SU-DHL-6 (cell line): ENCODE data around the gene MC5R.

Source experiments
- H2AFZ ChIP-seq: fragments of 200-600 bp; sonication (generic); 2 replicates; pipeline ENCODE4 v1.6.1; 2014; ENCODE audit warnings: low read depth, mild to moderate bottlenecking, moderate library complexity, mixed read lengths, antibody characterized with exemption, low read length; ENCODE audit not compliant: severe bottlenecking
- H3F3A ChIP-seq: fragments of 200-600 bp; shearing (Covaris generic); 2 replicates; pipeline ENCODE4 v1.6.0; 2016; ENCODE audit warnings: antibody characterized with exemption, mild to moderate bottlenecking; ENCODE audit not compliant: insufficient read depth
- H3K27ac ChIP-seq: fragments of 200-600 bp; sonication (generic); 2 replicates; pipeline ENCODE4 v1.5.1; 2016; ENCODE audit warnings: low read depth, mild to moderate bottlenecking, low read length, moderate library complexity, mixed read lengths
- H3K27me3 ChIP-seq: fragments of 200-600 bp; sonication (generic), shearing (Covaris generic); 2 replicates; pipeline ENCODE4 v1.6.0; 2014; ENCODE audit warnings: mild to moderate bottlenecking, low read length
- H3K36me3 ChIP-seq: fragments of 200-600 bp; sonication (generic); 2 replicates; pipeline ENCODE4 v1.6.1; 2014; ENCODE audit warnings: mild to moderate bottlenecking, low read length, mixed read lengths
- H3K4me2 ChIP-seq: fragments of 300-600, 200-600 bp; shearing (Covaris generic), sonication (generic); 2 replicates; pipeline ENCODE4 v1.6.0; 2014; ENCODE audit warnings: low read length, low read depth, mild to moderate bottlenecking; ENCODE audit not compliant: poor library complexity, severe bottlenecking
- H3K4me3 ChIP-seq: fragments of 200-600 bp; sonication (generic); 2 replicates; pipeline ENCODE4 v1.5.1; 2014; ENCODE audit warnings: antibody characterized with exemption, low read length, mild to moderate bottlenecking, mixed read lengths; ENCODE audit not compliant: insufficient read depth, poor library complexity, severe bottlenecking
- H3K79me2 ChIP-seq: fragments of 200-600 bp; sonication (generic); 2 replicates; pipeline ENCODE4 v1.6.1; 2014; ENCODE audit warnings: mild to moderate bottlenecking, low read length, moderate library complexity; ENCODE audit not compliant: insufficient read depth
- H3K9ac ChIP-seq: fragments of 200-600 bp; sonication (generic); 2 replicates; pipeline ENCODE4 v1.7.0; 2014; ENCODE audit warnings: mild to moderate bottlenecking, low read length
- H3K9me2 ChIP-seq: fragments of 200-600 bp; sonication (generic); replicated peaks from 2 replicates; pipeline ENCODE4 v1.6.1; 2014; ENCODE audit warnings: low read length; ENCODE audit not compliant: insufficient read depth
- H3K9me3 ChIP-seq: fragments of 200-600 bp; sonication (generic); 2 replicates; pipeline ENCODE4 v1.6.1; 2014; ENCODE audit warnings: low read length, mixed read lengths; ENCODE audit not compliant: insufficient read depth
- H4K20me1 ChIP-seq: fragments of 200-600 bp; sonication (generic); 2 replicates; pipeline ENCODE4 v1.6.1; 2014; ENCODE audit warnings: low read depth, mild to moderate bottlenecking, antibody characterized with exemption, low read length, moderate library complexity, mixed read lengths
- CTCF ChIP-seq: fragments of 200-600 bp; sonication (generic); IDR thresholded peaks from one replicate; pipeline ENCODE4 v1.5.1; 2017; ENCODE audit warnings: antibody characterized with exemption, mild to moderate bottlenecking, low read length, moderate library complexity; ENCODE audit not compliant: insufficient read depth, poor library complexity, severe bottlenecking
- EZH2phosphoT487 ChIP-seq: fragments of 200-600 bp; sonication (generic), shearing (Covaris generic); conservative IDR thresholded peaks from 2 replicates; pipeline ENCODE4 v1.6.1; 2018; ENCODE audit warnings: mild to moderate bottlenecking, antibody characterized with exemption, low read length, moderate library complexity, mixed read lengths

Gene MC5R

GRCh38 chr18:13800505-13801259 is 23.3 kb upstream of the MC5R start:
- TF ChIP-seq EZH2phosphoT487 (no peak), CTCF (no peak)
- no peaks in the 10 kb centered on the region for H3K36me3 ChIP-seq
- no peak overlapping the region for H2AFZ ChIP-seq
- no peaks in the 10 kb centered on the region for H3K27me3 ChIP-seq
- no peak overlapping the region for H3K4me3 ChIP-seq
- no peak overlapping the region for H3K9ac ChIP-seq
- H3F3A ChIP-seq = no peaks in the 10 kb centered on the region
- no peaks in the 10 kb centered on the region for H3K79me2 ChIP-seq
- H3K27ac ChIP-seq = no peak overlapping the region
- H4K20me1 ChIP-seq = no peaks in the 10 kb centered on the region
- H3K9me3 ChIP-seq = no peaks in the 10 kb centered on the region
- H3K9me2 ChIP-seq = no peaks in the 10 kb centered on the region
- H3K4me2 ChIP-seq = no peak overlapping the region

- Histone ChIP-seq H3K9me3 (no peaks in the 10 kb centered on the region), H3K4me3 (no peak overlapping the region), H3K4me2 (no peak overlapping the region)
Measured at GRCh38 chr18:13801260-13801601, 22.7 kb upstream of the MC5R start.

DNA sequence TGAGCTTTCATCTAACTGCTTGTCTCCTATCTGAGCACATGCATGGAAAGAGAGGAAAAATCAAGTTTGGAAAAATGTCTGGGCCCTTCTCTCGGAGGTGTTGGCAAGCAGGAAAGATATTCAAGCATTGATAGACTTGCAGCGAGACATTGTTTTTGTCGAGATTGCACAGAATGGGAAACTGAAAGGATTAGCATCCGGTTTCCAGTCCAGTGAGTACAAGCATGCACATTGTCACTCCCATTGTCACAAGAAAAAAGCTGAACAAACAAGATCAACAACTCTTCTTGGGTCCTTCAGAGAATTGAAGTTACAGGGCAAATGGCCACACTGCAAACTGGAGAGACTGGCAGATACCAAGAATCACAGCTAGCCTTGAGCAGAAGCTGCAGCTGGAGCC is 19.6 kb upstream of the MC5R start:
- Histone ChIP-seq H3K4me2 (no peak overlapping the region), H3K36me3 (no peaks in the 10 kb centered on the region), H3K79me2 (no peaks in the 10 kb centered on the region), H3K9me3 (no peaks in the 10 kb centered on the region), H3K4me3 (no peak overlapping the region), H3K9ac (no peak overlapping the region), H3K27me3 (no peaks in the 10 kb centered on the region), H3K27ac (no peak overlapping the region), H4K20me1 (no peaks in the 10 kb centered on the region), H3K9me2 (no peaks in the 10 kb centered on the region), H3F3A (no peaks in the 10 kb centered on the region), H2AFZ (no peak overlapping the region)
- TF ChIP-seq CTCF = no peak
- no peak for TF ChIP-seq EZH2phosphoT487

More at GRCh38 chr18:13801260-13801601, 22.7 kb upstream of the MC5R start:
- Histone ChIP-seq H3K27ac (no peak overlapping the region), H4K20me1 (no peaks in the 10 kb centered on the region), H3K79me2 (no peaks in the 10 kb centered on the region), H2AFZ (no peak overlapping the region), H3K9me2 (no peaks in the 10 kb centered on the region), H3K27me3 (no peaks in the 10 kb centered on the region), H3F3A (no peaks in the 10 kb centered on the region), H3K9ac (no peak overlapping the region), H3K36me3 (no peaks in the 10 kb centered on the region)
- TF ChIP-seq CTCF = no peak
- no peak for TF ChIP-seq EZH2phosphoT487
